ENCODE data around the gene TM7SF2. TPM values are rescaled to one million over a fixed set of nuclear protein-coding genes. Genes with fewer than 3 reads are reported as not detected.
"Not testable (repeated sequence)": the region's sequence is repeated elsewhere in the genome, so short reads cannot be mapped to it uniquely, and the experiment has no call there.

Gene TM7SF2
- total RNA-seq, 1 donor from 2014 or later, result 22.1 TPM

- no peak for DNase-seq (ENCODE audit: low spot score)
These were observed 2.2 kb downstream of the TM7SF2 start for GRCh38 chr11:65113839-65114238.

GRCh38 chr11:65114538-65115171, 3.0 kb downstream of the TM7SF2 start:
- DNase-seq (ENCODE audit: low spot score), result no peak

- no peak for DNase-seq (ENCODE audit: low spot score)
These were observed 3.9 kb downstream of the TM7SF2 start for GRCh38 chr11:65115361-65116082.

GRCh38 chr11:65116370-65117205, 4.9 kb downstream of the TM7SF2 start:
- DNase-seq (ENCODE audit: low spot score), result no peak

- DNase-seq (ENCODE audit: low spot score), result peak; percentile 100
These were observed 5.8 kb downstream of the TM7SF2 start, which contains the start of gene ZNHIT2 for GRCh38 chr11:65117206-65118096. ZNHIT2 (minus strand) TSS chr11:65117701; CDS start chr11:65117653, 48 bp downstream.

GRCh38 chr11:65118097-65118837, 6.6 kb downstream of the TM7SF2 start:
- no peak for DNase-seq (ENCODE audit: low spot score)

GRCh38 chr11:65118891-65119669, 7.4 kb downstream of the TM7SF2 start:
- not testable (repeated sequence) for DNase-seq (ENCODE audit: low spot score)

GRCh38 chr11:65119670-65119995, 8.0 kb downstream of the TM7SF2 start:
- DNase-seq (ENCODE audit: low spot score), result no peak

- peak; percentile 30 for DNase-seq (ENCODE audit: low spot score)
These were observed 9.2 kb downstream of the TM7SF2 start for GRCh38 chr11:65120831-65121230.

- peak; percentile 87 for DNase-seq (ENCODE audit: low spot score)
These were observed 9.8 kb downstream of the TM7SF2 start for GRCh38 chr11:65121447-65121864.

GRCh38 chr11:65121865-65122696, 10.4 kb downstream of the TM7SF2 start, which contains the start of the genes FAU and MRPL49:
FAU (minus strand) TSS chr11:65122134; CDS start chr11:65121813, 321 bp downstream.
MRPL49 (plus strand) TSS chr11:65122321; CDS start chr11:65122347, 26 bp downstream.
- peak; percentile 98 for DNase-seq (ENCODE audit: low spot score)

- peak; percentile 18 for DNase-seq (ENCODE audit: low spot score)
These were observed 13.0 kb downstream of the TM7SF2 start for GRCh38 chr11:65124480-65125196.

- peak; percentile 16 for DNase-seq (ENCODE audit: low spot score)
These were observed 13.8 kb downstream of the TM7SF2 start for GRCh38 chr11:65125197-65126056.

GRCh38 chr11:65126624-65127274, 15.1 kb downstream of the TM7SF2 start:
- DNase-seq (ENCODE audit: low spot score), result no peak

GRCh38 chr11:65127473-65128181, 16.0 kb downstream of the TM7SF2 start:
- no peak for DNase-seq (ENCODE audit: low spot score)

Measured in mesenteric fat pad (tissue), 1 donor.